PC-3 (cell line): Measurements from ENCODE around the gene G6PC3. TPM values are rescaled to one million over a fixed set of nuclear protein-coding genes. Genes with fewer than 3 reads are reported as not detected.

ENCODE experiments used
- ATAC-seq: fragments of 200-7000 bp; cut with Tn5 transposase; 2 replicates; pipeline ENCODE4 v1.9.1; 2020; ENCODE audit warnings: mild to moderate bottlenecking, moderate library complexity
- BruUV-seq: library from RNA; stranded (reverse); fragments of 400-500 nt; replicated peaks from 2 replicates; lab custom pipeline; 2021; lab: Mats Ljungman, UMichigan
- CTCF ChIA-PET: fragments of 300-600 bp; sonication (Branson Sonifier 250); formaldehyde crosslinking; loops from one replicate; lab custom pipeline; 2022; ENCODE audit warnings: antibody characterized with exemption; lab: Charles Lee
- POLR2A ChIA-PET: fragments of 300-600 bp; sonication (Branson Sonifier 250); formaldehyde crosslinking; loops from one replicate; lab custom pipeline; 2022; ENCODE audit warnings: antibody characterized with exemption; ENCODE audit not compliant: unreplicated experiment; lab: Charles Lee
- DNase-seq: peaks from one replicate; pipeline ENCODE4 v3.0.0-alpha.2; 2015
- H2AFZ ChIP-seq: fragments of 300-600 bp; sonication (generic); 2 replicates; pipeline ENCODE4 v1.6.0; 2016; ENCODE audit warnings: antibody characterized with exemption, low read length
- H3F3A ChIP-seq: fragments of 300-600 bp; sonication (generic); one replicate; pipeline ENCODE4 v1.6.0; 2017; ENCODE audit warnings: antibody characterized with exemption, low read length, control low read depth, mild to moderate bottlenecking; ENCODE audit not compliant: unreplicated experiment
- H3K27ac ChIP-seq: fragments of 300-600 bp; sonication (generic); 2 replicates; pipeline ENCODE4 v1.5.1; 2016; ENCODE audit warnings: mild to moderate bottlenecking, low read length
- H3K27me3 ChIP-seq: fragments of 300-600 bp; sonication (generic); 2 replicates; pipeline ENCODE4 v1.6.1; 2016; ENCODE audit warnings: low read length, mixed read lengths
- H3K36me3 ChIP-seq: fragments of 300-600 bp; sonication (generic); 2 replicates; pipeline ENCODE4 v1.6.1; 2016; ENCODE audit warnings: low read depth, mixed run types, low read length, mixed read lengths
- H3K4me1 ChIP-seq: fragments of 300-600 bp; sonication (generic); 2 replicates; pipeline ENCODE4 v1.5.1; 2016; ENCODE audit warnings: low read length; ENCODE audit not compliant: insufficient read depth
- H3K4me2 ChIP-seq: fragments of 300-600 bp; sonication (generic); 2 replicates; pipeline ENCODE4 v1.6.0; 2016; ENCODE audit warnings: low read length
- H3K4me3 ChIP-seq: fragments of 300-600 bp; sonication (generic); 2 replicates; pipeline ENCODE4 v1.5.1; 2016; ENCODE audit warnings: mild to moderate bottlenecking, low read length, mixed read lengths
- H3K79me2 ChIP-seq: fragments of 300-600 bp; sonication (generic); 2 replicates; pipeline ENCODE4 v1.6.1; 2017; ENCODE audit warnings: low read length, mixed read lengths
- H3K9ac ChIP-seq: fragments of 300-600 bp; sonication (generic); 2 replicates; pipeline ENCODE4 v1.6.0; 2016; ENCODE audit warnings: mild to moderate bottlenecking, low read length
- H3K9me2 ChIP-seq: fragments of 300-600 bp; sonication (generic); replicated peaks from 2 replicates; pipeline ENCODE4 v1.6.1; 2016; ENCODE audit warnings: mixed run types, low read length, mixed read lengths
- H3K9me3 ChIP-seq: fragments of 300-600 bp; sonication (generic); 2 replicates; pipeline ENCODE4 v1.6.1; 2016; ENCODE audit warnings: low read length, mixed read lengths
- H4K20me1 ChIP-seq: fragments of 300-600 bp; sonication (generic); 2 replicates; pipeline ENCODE4 v1.6.1; 2016; ENCODE audit warnings: low read length, mixed read lengths
- CTCF ChIP-seq: fragments of 300-600 bp; sonication (generic); conservative IDR thresholded peaks from 2 replicates; pipeline ENCODE4 v1.5.1; 2017; ENCODE audit warnings: antibody characterized with exemption, low read depth, mild to moderate bottlenecking, low read length
- EZH2 ChIP-seq: fragments of 300-600 bp; sonication (generic); IDR thresholded peaks from one replicate; pipeline ENCODE4 v1.6.1; 2017; ENCODE audit warnings: antibody characterized with exemption, mild to moderate bottlenecking, low read length; ENCODE audit not compliant: unreplicated experiment
- EZH2phosphoT487 ChIP-seq: fragments of 300-600 bp; sonication (generic); IDR thresholded peaks from 2 replicates; pipeline ENCODE4 v1.6.1; 2018; ENCODE audit warnings: mild to moderate bottlenecking, antibody characterized with exemption, low read length, borderline replicate concordance
- intact Hi-C: fragments of 100-400 bp; cut with micrococcal nuclease; formaldehyde crosslinking; loops from 2 replicates; pipeline ENCODE4 v1.9.0; 2023
- total RNA-seq: library from RNA; depleted of rRNA; stranded (reverse); fragments of >200 nt; gene quantifications from 2 replicates; pipeline ENCODE4 v1.2.3, GENCODE V29; 2014

Gene G6PC3
- total RNA-seq, 1 experiment from 2014 or later = 69.5 TPM

DNA sequence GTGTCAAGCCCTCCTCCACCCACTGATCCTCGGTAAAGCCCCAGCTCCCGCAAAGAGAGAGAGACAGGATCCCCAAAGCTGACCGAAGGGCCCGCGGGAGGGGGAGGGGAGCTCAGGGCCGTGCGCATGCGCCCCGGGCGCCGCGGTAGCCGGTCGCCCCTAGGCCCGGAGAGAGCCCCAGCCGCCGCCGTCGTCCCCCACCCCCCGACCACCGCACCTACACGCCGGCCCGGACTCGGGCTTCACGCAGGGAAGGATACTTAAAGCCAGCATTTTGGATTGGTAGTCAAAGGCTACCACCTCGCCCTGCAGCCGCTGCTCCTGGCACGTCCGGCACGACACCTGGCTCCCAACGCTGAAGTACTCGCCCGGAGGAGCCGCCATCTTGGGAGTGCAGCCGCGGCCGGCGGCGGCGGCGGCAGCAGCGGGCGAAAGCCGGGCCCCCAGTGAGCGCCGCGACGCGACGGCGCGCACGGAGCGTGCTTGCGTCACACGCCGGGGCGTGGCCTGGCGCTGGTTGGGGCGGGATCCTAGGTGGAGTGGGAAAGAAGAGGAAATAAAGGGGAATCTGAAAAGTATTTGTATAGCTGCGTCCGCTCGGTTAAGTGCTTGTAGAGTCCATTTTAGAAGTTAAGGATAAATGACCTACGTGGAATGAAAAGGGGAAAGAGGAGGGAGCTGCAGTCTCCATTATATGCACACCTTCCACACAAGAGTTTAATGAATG lies 4.2 kb upstream of the G6PC3 start, which contains the start of gene LSM12:
Gene LSM12 (minus strand): TSS at position 468 of the 727 bp plus-strand sequence. CDS start 84 bp downstream, at position 384.
- no TSS peak for BruUV-seq
- H3K27me3 ChIP-seq = no peaks in the 10 kb centered on the region
- peak within 1 kb of the TSS; percentile 95 for H3K9ac ChIP-seq
- peaks cover 27% of the 10 kb centered on the region for H3K36me3 ChIP-seq
- ChIA-PET POLR2A (interaction anchor here (0.5 to 0.6 kb wide), 4 partner anchors 15 to 57 kb away, joined by 3 to 16 read pairs (median 5); partner anchors contain the start of gene HDAC5), CTCF (interaction anchor here (0.5 to 1.5 kb wide), 2 partner anchors 102 to 156 kb away, joined by 3 to 6 read pairs; no protein-coding TSS in a partner anchor)
- peaks cover 31% of the 10 kb centered on the region for H3K4me1 ChIP-seq
- no peaks in the 10 kb centered on the region for H3K9me2 ChIP-seq
- intact Hi-C loops = no loop called here
- peaks cover 67% of the 10 kb centered on the region for H3K79me2 ChIP-seq
- H2AFZ ChIP-seq = peak within 1 kb of the TSS; percentile 52
- ATAC-seq (peak; percentile 72), DNase-seq (peak; percentile 98)
- TF ChIP-seq CTCF = no peak
- TF ChIP-seq EZH2phosphoT487 = no peak
- no peak for TF ChIP-seq EZH2
- H3K27ac ChIP-seq = peak within 1 kb of the TSS; percentile 79
- peaks cover 21% of the 10 kb centered on the region for H4K20me1 ChIP-seq
- H3K9me3 ChIP-seq = no peaks in the 10 kb centered on the region
- H3F3A ChIP-seq = no peaks in the 10 kb centered on the region
- peak within 1 kb of the TSS; percentile 94 for H3K4me2 ChIP-seq
- H3K4me3 ChIP-seq = peak within 1 kb of the TSS; percentile 93

DNA sequence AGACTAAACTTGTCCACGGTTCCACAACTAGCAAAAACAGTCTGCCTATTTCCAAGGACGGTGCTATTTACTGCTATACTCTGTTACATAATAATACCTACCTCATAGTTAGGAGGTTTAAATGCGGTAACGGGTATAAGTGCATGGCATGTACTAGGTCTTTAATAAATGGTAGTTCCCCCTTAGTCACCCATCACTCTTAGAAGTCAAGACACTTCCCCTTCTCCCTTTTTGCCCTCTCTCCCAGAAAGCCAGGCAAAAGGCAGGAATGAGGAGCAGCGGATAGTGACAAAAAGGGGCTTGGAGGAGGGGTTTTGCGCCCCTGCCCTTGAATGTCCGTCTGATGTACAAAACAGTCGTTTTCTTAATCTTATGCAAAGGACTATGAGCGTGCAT lies 3.0 kb upstream of the G6PC3 start:
- no peak overlapping the region for H2AFZ ChIP-seq
- H3K9me3 ChIP-seq = no peaks in the 10 kb centered on the region
- intact Hi-C loops = no loop called here
- DNase-seq = no peak
- TF ChIP-seq EZH2phosphoT487 (no peak), EZH2 (no peak), CTCF (no peak)
- no peak overlapping the region for H3K9ac ChIP-seq
- POLR2A ChIA-PET = no interaction called here
- H3K4me1 ChIP-seq = peaks cover 40% of the 10 kb centered on the region
- peaks cover 13% of the 10 kb centered on the region for H4K20me1 ChIP-seq
- H3K79me2 ChIP-seq = peaks cover 65% of the 10 kb centered on the region
- H3K9me2 ChIP-seq = no peaks in the 10 kb centered on the region
- BruUV-seq = no TSS peak
- H3K36me3 ChIP-seq = peaks cover 17% of the 10 kb centered on the region
- CTCF ChIA-PET = no interaction called here
- no peaks in the 10 kb centered on the region for H3F3A ChIP-seq
- H3K27me3 ChIP-seq = no peaks in the 10 kb centered on the region
- 0 out of 2 replicates have a peak overlapping the region, but pooled peaks have one; percentile 94 for H3K4me2 ChIP-seq
- H3K27ac ChIP-seq = no peak overlapping the region
- no peak overlapping the region for H3K4me3 ChIP-seq
- no peak for ATAC-seq

DNA sequence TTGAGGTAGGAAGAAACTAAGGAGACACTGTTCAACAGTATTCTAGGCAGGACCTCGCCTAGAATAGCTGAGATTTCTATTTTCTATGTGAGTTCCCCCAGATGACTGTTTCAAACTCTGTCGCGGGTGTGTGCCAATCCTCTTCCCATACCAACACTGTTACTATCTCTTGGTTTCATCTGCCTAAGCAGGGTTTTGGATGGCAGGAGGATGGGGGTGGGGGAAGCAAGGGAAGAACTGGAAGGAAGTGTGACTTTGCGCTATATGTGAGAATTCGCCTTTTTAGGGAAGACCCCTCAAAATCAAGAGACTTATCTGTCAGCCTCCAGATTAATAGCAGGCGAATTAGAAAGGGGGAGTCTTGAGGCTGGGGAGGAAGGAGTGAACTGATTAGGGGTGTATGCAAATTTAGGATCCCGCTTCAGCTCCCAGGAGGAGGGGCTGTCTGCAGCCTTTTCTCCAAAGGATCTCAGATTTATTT lies 521 bp upstream of the G6PC3 start:
- H3K27ac ChIP-seq = peak overlapping the region; percentile 85
- ATAC-seq (no peak), DNase-seq (no peak)
- no peaks in the 10 kb centered on the region for H3K9me3 ChIP-seq
- TF ChIP-seq EZH2phosphoT487 = no peak
- H3K9me2 ChIP-seq = no peaks in the 10 kb centered on the region
- H3F3A ChIP-seq = no peaks in the 10 kb centered on the region
- peaks cover 52% of the 10 kb centered on the region for H3K79me2 ChIP-seq
- TSS peak; percentile 36 for BruUV-seq
- H3K4me2 ChIP-seq = peak overlapping the region; percentile 88
- H3K9ac ChIP-seq = peak overlapping the region; percentile 84
- H3K4me3 ChIP-seq = peak overlapping the region; percentile 70; the same call in 1 of the 2 replicates
- ChIA-PET POLR2A (interaction anchor here (0.7 kb wide), 1 partner anchor 52 kb away, joined by 17 read pairs; no protein-coding TSS in a partner anchor), CTCF (no interaction called here)
- intact Hi-C loops = loop anchor here (2.0 to 10.0 kb wide), 2 partner anchors 69 to 115 kb away; partner anchors contain the start of gene TMUB2
- no peaks in the 10 kb centered on the region for H3K27me3 ChIP-seq
- H3K36me3 ChIP-seq = no peaks in the 10 kb centered on the region; the same call in 1 of the 2 replicates
- H3K4me1 ChIP-seq = peaks cover 26% of the 10 kb centered on the region
- peak overlapping the region; percentile 74 for H2AFZ ChIP-seq
- H4K20me1 ChIP-seq = no peaks in the 10 kb centered on the region
